ENCODE results near the gene SOBP.

Gene SOBP

GRCh38 chr6:107667790-107668189 is 177.9 kb downstream of the SOBP start:
- Histone ChIP-seq H3K27ac (no peak overlapping the region), H3K4me3 (IDR thresholded peaks at IDR 0.05; ENCODE audit: insufficient read depth, low read depth, low read length) (no peak overlapping the region), H3K9ac (no peak overlapping the region), H2AFZ (ENCODE audit: low read depth) (no peak overlapping the region), H3K4me1 (ENCODE audit: low read depth, poor library complexity, severe bottlenecking) (peaks cover 7% of the 10 kb centered on the region), H3K79me2 (ENCODE audit: insufficient read depth, low read depth) (no peaks in the 10 kb centered on the region), H4K20me1 (ENCODE audit: insufficient read depth) (no peaks in the 10 kb centered on the region), H3K4me2 (no peak overlapping the region), H3K36me3 (ENCODE audit: insufficient read depth) (no peaks in the 10 kb centered on the region), H3K27me3 (ENCODE audit: insufficient read depth, low read depth) (no peaks in the 10 kb centered on the region)
- no peak for TF ChIP-seq CTCF (conservative IDR thresholded peaks at IDR 0.05; ENCODE audit: low read depth, low read length)

- Histone ChIP-seq H3K27me3 (ENCODE audit: insufficient read depth, low read depth) (no peaks in the 10 kb centered on the region), H3K79me2 (ENCODE audit: insufficient read depth, low read depth) (no peaks in the 10 kb centered on the region), H3K27ac (no peak overlapping the region), H4K20me1 (ENCODE audit: insufficient read depth) (no peaks in the 10 kb centered on the region), H3K4me2 (no peak overlapping the region), H3K9ac (no peak overlapping the region), H3K4me3 (IDR thresholded peaks at IDR 0.05; ENCODE audit: insufficient read depth, low read depth, low read length) (no peak overlapping the region), H3K4me1 (ENCODE audit: low read depth, poor library complexity, severe bottlenecking) (peaks cover 7% of the 10 kb centered on the region), H2AFZ (ENCODE audit: low read depth) (no peak overlapping the region), H3K36me3 (ENCODE audit: insufficient read depth) (no peaks in the 10 kb centered on the region)
- TF ChIP-seq CTCF (conservative IDR thresholded peaks at IDR 0.05; ENCODE audit: low read depth, low read length): no peak
Observed at GRCh38 chr6:107668743-107669474, 179.0 kb downstream of the SOBP start.

- H3K27me3 ChIP-seq (ENCODE audit: insufficient read depth, low read depth): no peaks in the 10 kb centered on the region
- H3K4me2 ChIP-seq: no peak overlapping the region
- no peak for TF ChIP-seq CTCF (conservative IDR thresholded peaks at IDR 0.05; ENCODE audit: low read depth, low read length)
- H3K79me2 ChIP-seq (ENCODE audit: insufficient read depth, low read depth): no peaks in the 10 kb centered on the region
- no peaks in the 10 kb centered on the region for H4K20me1 ChIP-seq (ENCODE audit: insufficient read depth)
- H3K27ac ChIP-seq: no peak overlapping the region
- no peak overlapping the region for H3K4me3 ChIP-seq (IDR thresholded peaks at IDR 0.05; ENCODE audit: insufficient read depth, low read depth, low read length)
- H2AFZ ChIP-seq (ENCODE audit: low read depth): no peak overlapping the region
- H3K36me3 ChIP-seq (ENCODE audit: insufficient read depth): no peaks in the 10 kb centered on the region
- H3K4me1 ChIP-seq (ENCODE audit: low read depth, poor library complexity, severe bottlenecking): peaks cover 10% of the 10 kb centered on the region
- no peak overlapping the region for H3K9ac ChIP-seq
Observed at GRCh38 chr6:107670792-107671199, 180.9 kb downstream of the SOBP start.

DNA sequence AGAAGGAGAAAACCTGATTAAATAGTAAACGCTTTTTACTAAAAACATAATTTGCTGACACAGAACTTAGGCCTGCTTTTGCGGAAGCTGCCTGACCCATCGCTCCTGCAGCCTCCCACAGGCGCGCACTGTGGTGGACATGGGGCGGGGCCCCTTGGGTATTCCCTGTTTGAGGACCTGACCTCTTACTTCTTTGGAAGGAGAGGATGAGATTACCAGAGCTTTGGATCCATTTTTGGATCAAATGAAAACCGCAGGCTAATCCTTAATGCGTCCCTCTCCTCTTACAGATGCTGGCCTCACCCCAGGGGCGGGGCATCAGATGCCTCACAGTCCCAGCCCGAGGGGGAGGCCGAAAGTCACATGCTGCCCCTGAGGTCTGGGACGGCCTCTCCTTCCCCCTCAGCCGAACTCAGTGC is 183.2 kb downstream of the SOBP start:
- Histone ChIP-seq H3K79me2 (ENCODE audit: insufficient read depth, low read depth) (no peaks in the 10 kb centered on the region), H2AFZ (ENCODE audit: low read depth) (no peak overlapping the region), H3K4me2 (no peak overlapping the region), H3K27me3 (ENCODE audit: insufficient read depth, low read depth) (no peaks in the 10 kb centered on the region), H3K9ac (no peak overlapping the region), H4K20me1 (ENCODE audit: insufficient read depth) (no peaks in the 10 kb centered on the region), H3K4me1 (ENCODE audit: low read depth, poor library complexity, severe bottlenecking) (peaks cover 10% of the 10 kb centered on the region), H3K27ac (no peak overlapping the region), H3K4me3 (IDR thresholded peaks at IDR 0.05; ENCODE audit: insufficient read depth, low read depth, low read length) (no peak overlapping the region), H3K36me3 (ENCODE audit: insufficient read depth) (no peaks in the 10 kb centered on the region)
- no peak for TF ChIP-seq CTCF (conservative IDR thresholded peaks at IDR 0.05; ENCODE audit: low read depth, low read length)

Data from KMS-11 (cell line).